Measurements from ENCODE around the gene TUBA4A.

- TF ChIP-seq, protein P1, sequence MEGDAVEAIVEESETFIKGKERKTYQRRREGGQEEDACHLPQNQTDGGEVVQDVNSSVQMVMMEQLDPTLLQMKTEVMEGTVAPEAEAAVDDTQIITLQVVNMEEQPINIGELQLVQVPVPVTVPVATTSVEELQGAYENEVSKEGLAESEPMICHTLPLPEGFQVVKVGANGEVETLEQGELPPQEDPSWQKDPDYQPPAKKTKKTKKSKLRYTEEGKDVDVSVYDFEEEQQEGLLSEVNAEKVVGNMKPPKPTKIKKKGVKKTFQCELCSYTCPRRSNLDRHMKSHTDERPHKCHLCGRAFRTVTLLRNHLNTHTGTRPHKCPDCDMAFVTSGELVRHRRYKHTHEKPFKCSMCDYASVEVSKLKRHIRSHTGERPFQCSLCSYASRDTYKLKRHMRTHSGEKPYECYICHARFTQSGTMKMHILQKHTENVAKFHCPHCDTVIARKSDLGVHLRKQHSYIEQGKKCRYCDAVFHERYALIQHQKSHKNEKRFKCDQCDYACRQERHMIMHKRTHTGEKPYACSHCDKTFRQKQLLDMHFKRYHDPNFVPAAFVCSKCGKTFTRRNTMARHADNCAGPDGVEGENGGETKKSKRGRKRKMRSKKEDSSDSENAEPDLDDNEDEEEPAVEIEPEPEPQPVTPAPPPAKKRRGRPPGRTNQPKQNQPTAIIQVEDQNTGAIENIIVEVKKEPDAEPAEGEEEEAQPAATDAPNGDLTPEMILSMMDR (IDR thresholded peaks at IDR 0.05), result no peak
- no peak for TF ChIP-seq POLR2A (IDR thresholded peaks at IDR 0.05)
Measured at GRCh38 chr2:219292616-219293015, 38.9 kb upstream of the TUBA4A start.
